Fibroblast of skin of left quadriceps (primary cell): Measurements from ENCODE around the gene SLC39A7.
A peak's percentile ranks its signal among the peaks of the same experiment; 100 is the strongest.

Experiments
- DNase-seq, 2 experiments: peaks; one replicate each; pipeline ENCODE4 v3.0.0-alpha.2; 2013; ENCODE audit warnings: low read depth in 2 of 2

SLC39A7 gene

DNA sequence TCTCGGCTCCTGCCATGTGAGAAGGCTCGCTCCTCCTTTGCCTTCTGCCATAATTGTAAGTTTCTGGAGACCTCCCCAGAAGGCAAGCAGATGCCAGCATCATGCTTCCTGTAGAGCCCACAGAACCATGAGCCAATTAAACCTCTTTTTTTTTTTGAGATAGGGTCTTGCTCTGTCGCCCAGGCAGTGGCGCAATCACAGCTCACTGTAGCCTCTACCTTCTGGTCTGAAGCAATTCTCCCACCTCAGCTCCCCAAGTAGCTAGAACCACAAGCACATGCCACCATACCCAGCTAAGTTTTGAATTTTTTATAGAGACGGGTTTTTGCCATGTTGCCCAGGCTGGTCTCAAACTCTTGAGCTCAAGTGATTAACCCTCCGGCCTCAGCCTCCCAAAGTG lies 36.2 kb downstream of the SLC39A7 start:
- DNase-seq: no peak

GRCh38 chr6:33237741-33238140 lies 37.1 kb downstream of the SLC39A7 start:
- DNase-seq: no peak

GRCh38 chr6:33241968-33242367 lies 41.3 kb downstream of the SLC39A7 start:
- no peak for DNase-seq

- DNase-seq: no peak
Measured at GRCh38 chr6:33243476-33243875, 42.8 kb downstream of the SLC39A7 start.

DNA sequence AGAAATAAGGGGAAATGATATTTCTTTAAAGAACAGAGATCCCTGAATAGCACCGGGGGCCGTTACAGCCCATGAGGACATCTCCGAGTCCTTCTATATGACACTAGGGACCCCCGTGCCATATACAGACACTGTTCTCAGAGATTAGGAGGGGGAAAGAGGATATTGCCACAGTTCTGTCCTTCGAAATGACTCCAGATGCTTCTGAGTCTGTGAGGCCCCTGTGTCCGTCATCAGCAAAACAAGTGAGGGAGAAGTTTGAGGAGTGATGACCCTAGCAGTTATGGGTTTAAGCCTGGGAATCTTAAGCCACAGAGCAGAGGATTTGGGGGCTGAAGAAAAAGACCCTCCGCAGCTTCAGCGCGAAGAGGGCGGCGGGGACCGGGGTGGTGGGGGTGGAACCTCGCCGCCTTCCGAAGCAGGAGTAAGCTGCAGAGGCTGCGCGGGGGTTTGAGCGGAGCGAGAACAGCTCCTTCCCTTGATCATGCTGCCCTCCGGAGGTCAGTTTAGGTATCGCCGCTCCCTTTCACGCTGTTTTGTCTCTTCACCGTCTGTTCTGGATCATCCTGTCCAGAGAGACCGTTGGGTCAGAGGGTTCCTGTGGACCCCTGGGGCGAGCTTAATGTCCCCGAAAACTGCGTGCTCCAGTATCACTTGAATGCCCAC lies 47.4 kb downstream of the SLC39A7 start:
- peak; percentile 67 to 72 for DNase-seq

GRCh38 chr6:33248643-33248931 lies 47.9 kb downstream of the SLC39A7 start:
- DNase-seq: peak in 1 of 2 experiments; percentile 27

- DNase-seq: peak; percentile 99
Measured at GRCh38 chr6:33248932-33249731, 48.5 kb downstream of the SLC39A7 start.

DNA sequence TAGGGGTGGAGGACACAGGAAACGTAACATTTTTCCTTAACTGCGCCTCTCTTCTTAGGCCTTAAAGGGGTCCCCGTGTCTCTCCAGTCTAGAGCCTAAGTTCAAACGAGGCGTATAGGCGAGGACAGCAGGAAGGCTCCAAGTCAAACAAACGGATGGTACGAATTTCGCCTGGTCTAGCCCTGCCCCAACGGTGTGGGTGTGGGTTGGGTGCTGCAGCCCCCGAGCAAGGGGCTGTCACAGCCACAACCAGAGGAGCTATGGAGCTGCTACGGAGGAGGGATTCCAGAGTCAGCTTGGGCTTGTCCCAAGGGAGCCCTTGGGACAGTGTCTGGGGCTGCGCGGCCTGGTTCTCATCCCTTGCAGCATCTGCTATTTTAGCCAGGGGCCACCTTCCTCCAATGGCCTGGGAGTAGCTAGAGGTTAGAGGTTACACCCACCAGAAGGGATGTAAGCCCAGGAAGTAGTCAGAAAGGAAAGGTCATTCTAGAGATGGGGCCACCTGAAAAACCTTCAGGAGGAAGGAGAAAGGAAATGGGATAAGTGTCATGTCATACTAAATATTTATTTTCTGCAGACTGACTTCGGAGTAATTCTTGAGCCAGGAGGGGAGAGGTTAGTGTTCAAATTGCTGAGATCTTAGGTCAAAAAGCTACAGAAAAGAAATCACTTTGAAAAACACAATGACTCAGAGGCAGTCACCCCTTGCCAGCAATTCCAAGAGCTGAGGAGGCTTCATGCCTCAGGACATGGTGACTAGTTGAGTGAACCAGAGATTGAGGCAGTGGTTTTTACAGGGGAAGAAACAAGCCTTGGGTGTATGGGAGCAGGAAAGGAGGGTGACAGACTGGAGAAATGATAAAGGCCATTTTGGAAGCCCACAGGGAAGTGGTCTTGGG lies 49.3 kb downstream of the SLC39A7 start:
- peak in 1 of 2 experiments; percentile 32 for DNase-seq

DNA sequence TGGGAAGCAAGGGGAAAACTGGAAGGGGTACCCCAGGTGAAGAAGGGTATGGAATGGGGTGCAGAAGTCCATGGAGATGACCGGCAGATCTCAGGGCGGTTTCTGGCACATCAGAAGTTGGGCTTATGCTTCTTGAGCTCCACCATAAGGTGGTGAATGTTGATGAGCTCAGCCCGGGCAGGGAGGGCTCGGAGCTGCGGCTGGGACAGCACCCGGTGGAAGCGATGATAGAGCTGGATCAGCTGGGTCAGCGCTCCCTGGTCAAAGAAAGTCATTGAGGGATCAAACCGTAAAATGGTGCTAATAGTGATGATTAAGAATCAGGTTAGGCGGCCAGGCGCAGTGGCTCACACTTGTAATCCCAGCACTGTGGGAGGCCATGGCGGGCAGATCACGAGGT lies 50.1 kb downstream of the SLC39A7 start:
- DNase-seq: no peak

DNA sequence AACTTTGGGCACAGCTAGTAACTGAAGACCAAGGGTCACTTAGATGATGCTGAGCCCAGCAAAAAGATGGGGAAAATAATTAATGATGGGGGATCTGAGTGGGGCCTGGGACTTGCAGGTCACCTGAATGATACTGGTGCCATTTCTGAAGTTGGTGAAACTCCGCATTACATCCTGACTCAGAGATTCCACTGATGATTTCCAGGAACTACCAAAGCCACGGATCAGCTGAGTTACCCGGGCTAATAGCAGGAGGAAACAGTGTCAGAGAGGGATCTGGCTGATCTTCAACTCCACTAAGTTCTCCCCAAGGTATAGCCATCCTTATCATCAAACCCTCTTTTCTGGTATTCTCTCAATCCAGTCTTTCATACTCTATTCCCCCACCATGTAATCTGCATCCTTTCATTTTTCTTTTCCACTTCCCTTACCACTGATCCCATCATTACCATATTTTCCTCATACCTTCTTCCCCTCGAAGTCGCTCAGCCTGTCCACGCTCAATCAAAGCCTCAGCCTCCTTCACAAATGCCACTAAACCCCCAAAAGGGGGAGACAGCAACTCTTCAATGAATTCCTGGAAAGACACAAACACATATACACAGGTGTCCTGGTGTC lies 50.8 kb downstream of the SLC39A7 start:
- DNase-seq: no peak

DNA sequence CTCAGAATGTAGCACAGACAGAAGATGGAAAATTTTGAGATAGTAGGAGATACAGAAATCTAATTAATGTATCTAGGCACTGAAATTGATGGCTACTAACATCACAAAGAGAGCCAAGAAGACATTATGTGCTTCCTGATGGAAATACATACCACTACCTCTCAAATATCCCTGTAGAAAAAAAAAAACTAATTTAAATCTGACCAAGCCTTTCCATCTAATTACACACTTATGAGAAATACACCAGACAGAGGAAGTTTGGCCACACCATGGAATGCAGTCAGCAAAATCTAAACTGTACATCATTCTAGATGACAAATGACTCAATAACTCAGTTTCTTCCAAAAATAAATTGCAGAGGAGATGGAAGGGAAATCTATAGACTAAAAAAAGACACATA lies 52.1 kb downstream of the SLC39A7 start:
- DNase-seq: peak; percentile 49
